MM.1S (cell line): ENCODE measurements around the gene BICC1.

Experiments used
- DNase-seq: peaks from one replicate; pipeline ENCODE4 v3.0.0-alpha.2; 2015
- H2AFZ ChIP-seq: fragments of 300-600 bp; sonication (generic); 2 replicates; pipeline ENCODE4 v1.6.0; 2016; ENCODE audit warnings: antibody characterized with exemption, low read length
- H3F3A ChIP-seq: fragments of 300-600 bp; sonication (generic); 2 replicates; pipeline ENCODE4 v1.6.1; 2016; ENCODE audit warnings: mild to moderate bottlenecking, antibody characterized with exemption, low read length, moderate library complexity, mixed read lengths; ENCODE audit not compliant: insufficient read depth
- H3K27ac ChIP-seq: fragments of 300-600 bp; sonication (generic); 2 replicates; pipeline ENCODE4 v1.5.1; 2016; ENCODE audit warnings: mild to moderate bottlenecking, low read length
- H3K27me3 ChIP-seq: fragments of 300-600 bp; sonication (generic); replicated peaks from 2 replicates; pipeline ENCODE4 v1.6.0; 2016; ENCODE audit warnings: low read length; ENCODE audit not compliant: insufficient read depth
- H3K36me3 ChIP-seq: fragments of 300-600 bp; sonication (generic); replicated peaks from 2 replicates; pipeline ENCODE4 v1.6.1; 2016; ENCODE audit warnings: mild to moderate bottlenecking, low read length, mixed read lengths; ENCODE audit not compliant: insufficient read depth
- H3K4me1 ChIP-seq: fragments of 300-600 bp; sonication (generic); 2 replicates; pipeline ENCODE4 v1.6.1; 2016; ENCODE audit warnings: low read length, mixed read lengths
- H3K4me2 ChIP-seq: fragments of 300-600 bp; sonication (generic); 2 replicates; pipeline ENCODE4 v1.6.0; 2016; ENCODE audit warnings: low read depth, low read length
- H3K4me3 ChIP-seq: fragments of 300-600 bp; sonication (generic); 2 replicates; pipeline ENCODE4 v1.5.1; 2016; ENCODE audit warnings: low read length, mixed read lengths
- H3K79me2 ChIP-seq: fragments of 300-600 bp; sonication (generic); 2 replicates; pipeline ENCODE4 v1.6.1; 2016; ENCODE audit warnings: mixed run types, low read length, mixed read lengths
- H3K9ac ChIP-seq: fragments of 300-600 bp; sonication (generic); 2 replicates; pipeline ENCODE4 v1.6.1; 2016; ENCODE audit warnings: low read length, mixed read lengths
- H3K9me2 ChIP-seq: fragments of 300-600 bp; sonication (generic); replicated peaks from 2 replicates; pipeline ENCODE4 v1.6.1; 2016; ENCODE audit warnings: mild to moderate bottlenecking, low read length, mixed read lengths; ENCODE audit not compliant: insufficient read depth
- H3K9me3 ChIP-seq: fragments of 300-600 bp; sonication (generic); replicated peaks from 2 replicates; pipeline ENCODE4 v1.6.1; 2016; ENCODE audit warnings: mild to moderate bottlenecking, low read length, mixed read lengths; ENCODE audit not compliant: insufficient read depth
- H4K20me1 ChIP-seq: fragments of 300-600 bp; sonication (generic); 2 replicates; pipeline ENCODE4 v1.6.1; 2016; ENCODE audit warnings: mild to moderate bottlenecking, low read length, moderate library complexity, mixed read lengths; ENCODE audit not compliant: insufficient read depth
- CTCF ChIP-seq: fragments of 300-600 bp; sonication (generic); IDR thresholded peaks from 2 replicates; pipeline ENCODE4 v1.5.1; 2016; ENCODE audit warnings: antibody characterized with exemption, low read length, mixed read lengths
- EZH2 ChIP-seq: fragments of 300-600 bp; sonication (generic); optimal IDR thresholded peaks from 2 replicates; pipeline ENCODE3; 2017; ENCODE audit warnings: low read depth, mild to moderate bottlenecking, antibody characterized with exemption, low read length, mixed read lengths
- EZH2phosphoT487 ChIP-seq: fragments of 300-600 bp; sonication (generic); IDR thresholded peaks from 2 replicates; pipeline ENCODE4 v1.6.1; 2018; ENCODE audit warnings: antibody characterized with exemption, low read length

The BICC1 gene

GRCh38 chr10:58778966-58779365, 266.3 kb downstream of the BICC1 start:
- Histone ChIP-seq H2AFZ (no peak overlapping the region), H3K9ac (no peak overlapping the region), H3K79me2 (no peaks in the 10 kb centered on the region), H3K27me3 (no peaks in the 10 kb centered on the region), H3K4me3 (no peak overlapping the region), H3K9me2 (no peaks in the 10 kb centered on the region), H3F3A (no peaks in the 10 kb centered on the region), H3K36me3 (no peaks in the 10 kb centered on the region), H4K20me1 (no peaks in the 10 kb centered on the region), H3K4me1 (no peaks in the 10 kb centered on the region), H3K9me3 (no peaks in the 10 kb centered on the region), H3K27ac (no peak overlapping the region), H3K4me2 (no peak overlapping the region)
- no peak for DNase-seq
- TF ChIP-seq EZH2phosphoT487 (no peak), CTCF (no peak), EZH2 (no peak)

GRCh38 chr10:58779594-58779993, 266.9 kb downstream of the BICC1 start:
- no peaks in the 10 kb centered on the region for H3F3A ChIP-seq
- no peaks in the 10 kb centered on the region for H3K79me2 ChIP-seq
- TF ChIP-seq CTCF (no peak), EZH2phosphoT487 (no peak), EZH2 (no peak)
- H3K36me3 ChIP-seq = no peaks in the 10 kb centered on the region
- no peak overlapping the region for H2AFZ ChIP-seq
- H3K9me2 ChIP-seq = no peaks in the 10 kb centered on the region
- no peaks in the 10 kb centered on the region for H3K9me3 ChIP-seq
- H3K4me3 ChIP-seq = no peak overlapping the region
- no peak overlapping the region for H3K9ac ChIP-seq
- H4K20me1 ChIP-seq = no peaks in the 10 kb centered on the region
- H3K4me2 ChIP-seq = no peak overlapping the region
- no peak overlapping the region for H3K27ac ChIP-seq
- no peaks in the 10 kb centered on the region for H3K4me1 ChIP-seq
- no peak for DNase-seq
- no peaks in the 10 kb centered on the region for H3K27me3 ChIP-seq

- Histone ChIP-seq H3K9ac (no peak overlapping the region), H3K9me2 (no peaks in the 10 kb centered on the region), H3K4me3 (no peak overlapping the region), H3K79me2 (no peaks in the 10 kb centered on the region), H3K4me1 (no peaks in the 10 kb centered on the region), H3K4me2 (no peak overlapping the region), H3K27ac (no peak overlapping the region), H3K27me3 (no peaks in the 10 kb centered on the region), H3F3A (no peaks in the 10 kb centered on the region), H2AFZ (no peak overlapping the region), H3K36me3 (no peaks in the 10 kb centered on the region), H4K20me1 (no peaks in the 10 kb centered on the region), H3K9me3 (no peaks in the 10 kb centered on the region)
- TF ChIP-seq EZH2phosphoT487 (no peak), CTCF (no peak), EZH2 (no peak)
- DNase-seq = no peak
These were observed 267.8 kb downstream of the BICC1 start for GRCh38 chr10:58780476-58780875.
